ENCODE data around the gene ARID1B.
A peak's percentile ranks its signal among the peaks of the same experiment; 100 is the strongest.

ARID1B gene

DNA sequence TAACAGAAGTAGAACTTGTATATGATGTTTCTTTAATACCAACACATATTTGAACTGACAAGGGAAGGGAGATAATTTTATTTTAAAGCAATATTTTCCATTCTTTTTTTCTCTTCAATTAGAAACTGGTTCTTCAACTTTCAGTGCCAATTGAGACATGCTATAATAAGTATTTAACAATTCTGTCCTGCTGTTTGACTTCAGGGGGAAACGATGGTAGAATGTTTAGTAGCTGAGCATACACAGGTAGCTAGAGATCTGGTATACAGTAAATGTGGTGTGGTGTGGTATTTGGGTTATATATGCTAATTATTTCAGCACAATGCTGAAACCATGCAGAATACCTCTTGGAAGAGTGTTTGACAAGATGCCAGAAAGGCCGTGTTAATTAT lies 156.9 kb downstream of the ARID1B start:
- DNase-seq (ENCODE audit: low read depth): no peak
- TF ChIP-seq, protein P1, sequence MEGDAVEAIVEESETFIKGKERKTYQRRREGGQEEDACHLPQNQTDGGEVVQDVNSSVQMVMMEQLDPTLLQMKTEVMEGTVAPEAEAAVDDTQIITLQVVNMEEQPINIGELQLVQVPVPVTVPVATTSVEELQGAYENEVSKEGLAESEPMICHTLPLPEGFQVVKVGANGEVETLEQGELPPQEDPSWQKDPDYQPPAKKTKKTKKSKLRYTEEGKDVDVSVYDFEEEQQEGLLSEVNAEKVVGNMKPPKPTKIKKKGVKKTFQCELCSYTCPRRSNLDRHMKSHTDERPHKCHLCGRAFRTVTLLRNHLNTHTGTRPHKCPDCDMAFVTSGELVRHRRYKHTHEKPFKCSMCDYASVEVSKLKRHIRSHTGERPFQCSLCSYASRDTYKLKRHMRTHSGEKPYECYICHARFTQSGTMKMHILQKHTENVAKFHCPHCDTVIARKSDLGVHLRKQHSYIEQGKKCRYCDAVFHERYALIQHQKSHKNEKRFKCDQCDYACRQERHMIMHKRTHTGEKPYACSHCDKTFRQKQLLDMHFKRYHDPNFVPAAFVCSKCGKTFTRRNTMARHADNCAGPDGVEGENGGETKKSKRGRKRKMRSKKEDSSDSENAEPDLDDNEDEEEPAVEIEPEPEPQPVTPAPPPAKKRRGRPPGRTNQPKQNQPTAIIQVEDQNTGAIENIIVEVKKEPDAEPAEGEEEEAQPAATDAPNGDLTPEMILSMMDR (IDR thresholded peaks at IDR 0.05; ENCODE audit: insufficient read depth, low read depth, low read length, missing control alignments): no peak
- H3K4me3 ChIP-seq (ENCODE audit: low read depth, low read length): no peak overlapping the region

DNA sequence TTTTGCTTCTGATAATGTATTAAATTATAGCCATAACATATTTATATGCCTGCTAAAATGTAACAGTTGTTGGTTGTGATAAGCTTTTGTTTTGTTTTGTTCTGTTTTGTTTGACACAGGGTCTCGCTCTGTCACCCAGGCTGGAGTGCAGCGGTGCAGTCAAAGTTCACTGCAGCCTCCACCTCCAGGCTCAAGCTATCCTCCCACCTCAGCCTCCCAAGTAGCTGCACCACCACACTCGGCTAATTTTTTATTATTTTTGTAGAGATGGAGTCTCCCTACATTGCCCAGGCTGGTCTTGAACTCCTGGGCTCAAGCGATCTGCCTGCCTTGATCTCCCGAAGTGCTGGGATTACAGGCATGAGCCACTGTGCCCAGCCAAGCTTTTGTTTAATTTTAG lies 157.8 kb downstream of the ARID1B start:
- DNase-seq (ENCODE audit: low read depth): no peak
- TF ChIP-seq, protein P1 (IDR thresholded peaks at IDR 0.05; ENCODE audit: insufficient read depth, low read depth, low read length, missing control alignments): no peak
- H3K4me3 ChIP-seq (ENCODE audit: low read depth, low read length): no peak overlapping the region

DNA sequence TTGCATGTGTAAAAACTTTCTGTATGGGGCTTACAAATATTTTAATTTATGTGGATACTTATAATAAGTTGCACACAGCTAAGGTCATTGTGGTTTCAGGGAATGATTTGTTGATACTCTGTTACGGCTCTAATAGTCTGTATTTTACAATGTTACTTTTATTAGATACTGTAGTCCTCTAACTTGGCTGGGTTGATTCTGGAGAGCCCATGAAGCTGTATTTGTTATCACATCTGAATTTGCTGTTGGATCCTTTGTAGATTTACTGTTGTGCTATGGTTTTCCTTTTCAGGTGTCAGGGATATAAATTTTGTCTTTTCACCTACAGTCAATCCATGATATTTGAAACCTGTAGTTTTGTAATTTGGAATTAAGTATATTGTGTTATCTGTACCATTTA lies 161.0 kb downstream of the ARID1B start:
- TF ChIP-seq, protein P1 (IDR thresholded peaks at IDR 0.05; ENCODE audit: insufficient read depth, low read depth, low read length, missing control alignments): no peak
- no peak overlapping the region for H3K4me3 ChIP-seq (ENCODE audit: low read depth, low read length)
- DNase-seq (ENCODE audit: low read depth): no peak

DNA sequence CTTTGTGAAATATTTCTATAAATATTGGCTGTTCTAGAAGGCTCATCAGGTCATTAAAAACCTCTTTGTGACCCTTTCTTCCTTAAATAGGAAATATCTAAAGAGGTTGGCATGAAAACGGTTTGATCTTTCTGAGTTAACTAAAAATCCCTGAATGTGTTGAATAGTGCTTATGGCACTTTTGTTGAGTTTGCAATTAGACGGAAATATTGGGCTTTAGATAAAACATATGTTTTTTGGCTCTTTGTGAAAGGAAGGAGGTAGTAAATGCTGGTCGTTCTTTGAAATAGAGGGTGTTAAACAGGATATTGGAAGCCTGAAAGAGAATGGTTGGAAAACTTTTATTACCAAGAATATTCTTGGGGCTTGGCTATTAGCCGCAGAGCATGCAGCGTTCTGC lies 163.0 kb downstream of the ARID1B start:
- no peak for DNase-seq (ENCODE audit: low read depth)
- no peak overlapping the region for H3K4me3 ChIP-seq (ENCODE audit: low read depth, low read length)
- TF ChIP-seq, protein P1 (IDR thresholded peaks at IDR 0.05; ENCODE audit: insufficient read depth, low read depth, low read length, missing control alignments): no peak

DNA sequence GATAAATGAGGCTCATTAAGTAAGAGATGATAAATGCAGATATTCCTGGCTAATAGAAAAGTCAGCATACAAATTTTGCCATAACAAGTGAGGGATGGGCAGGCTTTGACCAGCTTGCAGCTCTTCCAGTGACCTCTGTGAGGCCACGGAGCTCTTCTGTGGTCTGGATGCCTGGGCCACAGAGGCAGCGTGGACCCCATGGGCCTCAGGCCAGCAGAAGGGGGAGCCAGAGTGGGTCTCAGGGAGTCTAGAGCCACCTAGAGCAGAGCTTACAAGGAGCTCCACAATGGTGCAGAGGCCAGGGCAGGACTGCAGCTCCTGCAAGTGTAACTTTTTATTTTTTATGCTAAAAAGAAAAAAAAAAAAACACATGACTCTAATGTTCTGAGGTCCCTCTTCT lies 165.1 kb downstream of the ARID1B start:
- H3K4me3 ChIP-seq (ENCODE audit: low read depth, low read length): no peak overlapping the region
- peak; percentile 27 for DNase-seq (ENCODE audit: low read depth)
- TF ChIP-seq, protein P1 (IDR thresholded peaks at IDR 0.05; ENCODE audit: insufficient read depth, low read depth, low read length, missing control alignments): no peak

DNA sequence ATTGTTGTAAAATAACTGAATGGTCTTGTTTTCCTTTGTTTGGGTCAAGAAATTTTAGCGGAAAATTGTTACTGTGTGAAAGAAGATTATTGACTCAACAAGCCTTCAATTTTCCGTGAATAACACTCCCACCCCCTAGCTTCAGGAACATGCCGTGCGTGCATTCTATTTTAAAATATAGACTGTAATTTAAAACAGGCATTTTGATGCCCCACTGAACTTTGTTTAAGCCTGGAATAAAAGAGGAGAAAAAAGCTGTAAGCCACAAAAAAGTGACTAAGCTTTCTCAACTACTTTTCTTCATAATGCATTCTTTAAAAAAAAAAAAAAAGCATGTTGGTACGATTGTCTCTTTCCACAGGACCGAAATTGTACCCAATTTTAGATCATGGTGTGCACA lies 166.0 kb downstream of the ARID1B start:
- no peak overlapping the region for H3K4me3 ChIP-seq (ENCODE audit: low read depth, low read length)
- DNase-seq (ENCODE audit: low read depth): no peak
- TF ChIP-seq, protein P1 (IDR thresholded peaks at IDR 0.05; ENCODE audit: insufficient read depth, low read depth, low read length, missing control alignments): no peak

DNA sequence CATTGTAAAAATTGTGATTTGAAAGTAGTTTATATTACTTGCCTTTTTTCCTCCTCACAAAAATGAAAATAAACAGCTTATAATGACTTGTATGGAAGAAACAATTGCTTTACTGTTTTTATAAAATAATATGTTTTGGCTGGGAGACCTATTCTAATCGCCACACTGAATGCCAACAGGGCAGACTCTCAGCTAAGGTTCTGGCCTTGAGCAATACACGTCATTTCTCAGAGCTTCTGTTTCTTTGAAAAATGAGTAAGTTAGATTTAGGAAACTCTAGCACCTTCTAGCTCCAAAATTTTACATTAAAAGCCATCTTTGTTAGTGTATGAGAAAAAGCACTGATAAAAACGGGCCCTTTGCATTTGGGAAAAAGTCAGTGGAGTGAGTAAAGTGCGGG lies 166.6 kb downstream of the ARID1B start:
- TF ChIP-seq, protein P1 (IDR thresholded peaks at IDR 0.05; ENCODE audit: insufficient read depth, low read depth, low read length, missing control alignments): no peak
- H3K4me3 ChIP-seq (ENCODE audit: low read depth, low read length): no peak overlapping the region

More for the DNA sequence above, 166.6 kb downstream of the ARID1B start:
- DNase-seq (ENCODE audit: low read depth): no peak
